ENCODE data around the gene FAM47E. TPM values are rescaled to one million over a fixed set of nuclear protein-coding genes. Genes with fewer than 3 reads are reported as not detected.
"Not testable (repeated sequence)": the region's sequence is repeated elsewhere in the genome, so short reads cannot be mapped to it uniquely, and the experiment has no call there.

FAM47E gene
- total RNA-seq, 1 experiment from 2014 or later: not detected

DNA sequence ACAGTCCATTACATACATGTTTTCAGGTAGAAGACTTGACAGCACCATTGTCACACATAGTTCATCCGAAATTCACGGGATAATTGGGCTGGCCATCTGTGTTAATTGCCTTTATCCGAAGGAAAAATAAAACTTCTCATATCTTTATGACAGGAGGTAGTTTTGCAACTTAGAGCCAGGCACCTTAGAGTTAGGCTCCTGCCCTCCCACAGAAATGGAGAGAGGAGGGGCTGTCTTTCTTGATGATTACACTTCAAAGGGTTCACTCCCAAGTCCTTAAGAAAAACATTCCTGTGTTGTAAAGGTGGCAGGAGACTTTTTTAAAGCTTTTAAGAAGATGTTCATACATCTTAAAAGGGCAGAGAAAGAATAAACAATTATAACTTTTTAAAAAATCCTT, 27.4 kb upstream of the FAM47E start:
- no peak for DNase-seq (ENCODE audit: low read depth)

DNA sequence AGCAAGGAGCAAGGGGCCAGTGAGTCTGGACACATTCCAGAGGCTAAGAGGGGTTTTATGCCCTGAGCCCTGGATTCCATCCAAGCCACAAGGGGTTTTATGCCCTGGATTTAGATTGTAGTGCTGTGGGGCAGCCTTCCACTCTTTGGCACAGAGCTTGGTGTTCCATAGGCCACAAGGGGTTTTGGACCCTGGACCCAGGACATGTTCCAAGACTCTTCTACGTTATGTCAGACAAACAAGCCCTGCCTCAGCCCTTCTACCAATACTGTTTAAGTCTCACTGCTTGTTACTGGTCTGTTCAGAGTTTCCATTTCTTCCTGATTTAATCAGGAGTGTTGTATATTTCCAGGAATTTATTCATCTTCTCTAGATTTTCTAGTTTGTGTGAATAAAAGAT, 25.1 kb upstream of the FAM47E start:
- no peak for DNase-seq (ENCODE audit: low read depth)

DNA sequence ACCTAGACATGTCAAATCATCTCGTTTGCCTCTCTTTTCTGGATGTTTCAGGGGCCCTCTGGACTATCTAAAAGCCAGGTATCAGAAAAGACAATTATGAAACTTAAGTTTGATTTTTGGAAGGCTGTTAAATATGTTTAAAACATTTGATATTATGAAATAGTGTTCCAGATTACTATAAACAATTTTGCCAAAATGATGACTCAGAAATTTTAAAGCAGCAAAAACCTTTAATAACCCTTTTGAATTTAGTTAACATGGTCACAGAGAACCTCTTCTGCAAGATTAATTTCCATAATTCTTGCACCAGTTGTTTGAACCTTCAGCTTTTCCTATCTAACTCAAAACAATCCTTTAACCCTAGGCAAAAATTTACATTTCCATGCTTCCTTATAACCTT, 18.8 kb upstream of the FAM47E start:
- DNase-seq (ENCODE audit: low read depth): no peak

DNA sequence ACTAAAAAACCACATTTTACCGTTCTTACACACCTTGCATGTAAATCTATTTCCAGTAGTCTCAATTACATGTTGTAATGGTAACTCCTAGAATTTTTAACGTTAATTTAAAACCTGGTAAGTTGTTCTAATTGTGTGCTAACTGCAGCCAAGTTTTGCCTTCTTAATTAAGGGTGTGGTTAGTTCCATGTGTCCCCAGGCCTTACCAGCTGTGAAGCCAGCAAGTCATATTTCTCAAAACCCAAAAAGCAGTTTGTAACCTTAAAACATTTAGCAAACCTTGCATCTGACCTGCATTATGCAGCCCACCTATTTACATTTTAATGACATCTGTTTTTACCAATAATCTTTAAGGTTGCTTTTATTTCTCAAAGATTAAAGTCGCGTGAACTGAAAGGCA, 18.4 kb upstream of the FAM47E start:
- DNase-seq (ENCODE audit: low read depth): no peak

DNA sequence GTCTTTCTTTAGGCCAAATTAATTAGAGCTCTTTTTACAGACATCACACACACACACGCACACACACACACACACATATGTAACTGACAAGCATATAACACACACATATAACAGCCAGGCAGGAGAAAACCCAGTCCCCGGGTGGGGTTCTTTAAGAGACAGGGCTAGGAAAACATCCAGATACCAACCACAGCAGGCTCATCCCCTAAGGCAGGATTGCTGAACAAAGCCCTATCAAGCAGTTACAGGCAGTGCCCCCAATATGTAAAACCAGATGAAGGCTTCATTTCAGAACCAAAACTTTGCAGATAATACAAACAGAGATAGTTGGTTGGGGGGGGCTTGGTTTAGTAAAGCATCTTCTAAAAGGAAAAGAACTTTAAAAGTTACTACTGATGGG, 18.0 kb upstream of the FAM47E start:
- no peak for DNase-seq (ENCODE audit: low read depth)

DNA sequence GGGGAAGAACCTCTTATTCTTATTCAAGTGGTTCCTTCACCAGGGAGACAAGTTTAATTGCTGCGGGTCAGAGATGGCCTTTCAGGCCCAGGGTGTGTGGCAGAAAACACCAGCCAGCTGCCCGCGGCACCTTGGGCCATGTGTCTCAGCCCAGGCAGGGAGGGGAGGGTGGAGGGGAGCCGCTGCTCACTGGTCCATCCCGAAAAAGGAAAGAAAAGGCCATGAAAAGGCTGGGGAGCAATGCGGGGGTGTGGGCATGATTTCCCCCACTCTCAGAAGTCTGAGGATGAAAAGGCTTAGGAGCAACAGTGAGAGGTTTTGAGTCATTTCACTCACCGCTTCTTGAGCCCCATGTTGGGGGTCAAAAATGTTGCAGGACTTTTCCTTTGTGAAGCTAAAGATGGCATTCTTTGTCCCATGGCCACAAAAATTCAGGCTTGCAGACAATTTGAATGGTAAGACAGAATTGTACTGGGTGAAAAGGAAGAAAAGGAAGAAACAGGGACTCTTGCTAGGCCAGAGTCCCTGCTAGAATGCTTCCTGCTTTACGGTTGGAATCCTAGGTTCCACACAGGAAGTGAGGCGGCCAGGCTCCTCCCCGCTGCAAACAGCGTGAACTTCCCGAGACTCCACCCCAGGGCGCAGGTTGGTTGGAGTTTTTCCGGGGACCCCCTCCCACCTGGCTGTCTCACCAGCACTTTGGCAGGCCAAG, 17.4 kb upstream of the FAM47E start:
- no peak for DNase-seq (ENCODE audit: low read depth)

GRCh38 chr4:76234679-76235044, 16.9 kb upstream of the FAM47E start:
- DNase-seq (ENCODE audit: low read depth): no peak

GRCh38 chr4:76235407-76235806, 16.1 kb upstream of the FAM47E start:
- no peak for DNase-seq (ENCODE audit: low read depth)

DNA sequence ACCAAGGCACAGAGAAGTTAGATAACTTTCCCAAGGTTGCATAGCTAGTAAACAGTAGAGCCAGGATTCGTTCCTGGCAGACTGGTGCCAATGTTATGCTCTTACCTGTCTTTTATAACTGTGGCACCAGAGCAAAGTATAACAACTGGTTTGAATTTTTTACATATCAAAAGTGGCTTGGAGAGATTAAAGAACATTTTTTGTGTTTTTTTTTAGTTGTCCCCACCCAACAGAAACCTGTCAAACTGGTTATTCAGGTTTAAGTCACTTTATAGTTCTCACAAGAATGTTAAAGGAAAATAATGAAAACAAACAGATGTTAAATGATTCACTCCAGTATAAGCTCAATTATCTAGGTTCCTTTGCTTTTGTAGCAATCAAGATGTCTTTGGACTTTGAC, 15.6 kb upstream of the FAM47E start:
- DNase-seq (ENCODE audit: low read depth): no peak

DNA sequence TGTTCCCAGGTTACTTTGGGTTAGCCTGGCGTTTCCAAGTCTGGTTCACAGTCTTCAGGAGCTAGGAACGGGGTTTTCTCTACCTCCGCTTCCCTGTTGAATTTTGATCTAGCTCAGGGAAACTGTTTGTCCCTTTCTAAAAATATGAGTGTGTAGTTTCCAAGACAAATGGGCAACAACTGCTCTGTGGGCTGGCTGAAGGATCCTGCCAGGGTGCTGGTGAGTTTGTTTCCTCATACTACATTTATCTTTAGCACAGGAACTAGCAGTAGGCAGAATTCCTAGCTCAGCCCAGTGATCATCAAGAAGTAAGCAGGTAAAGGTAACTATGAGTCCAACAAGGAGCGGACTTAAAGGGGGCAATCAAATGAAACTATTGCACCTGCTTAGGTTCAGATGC, 13.3 kb upstream of the FAM47E start:
- no peak for DNase-seq (ENCODE audit: low read depth)

GRCh38 chr4:76238701-76239100, 12.8 kb upstream of the FAM47E start:
- DNase-seq (ENCODE audit: low read depth): no peak

DNA sequence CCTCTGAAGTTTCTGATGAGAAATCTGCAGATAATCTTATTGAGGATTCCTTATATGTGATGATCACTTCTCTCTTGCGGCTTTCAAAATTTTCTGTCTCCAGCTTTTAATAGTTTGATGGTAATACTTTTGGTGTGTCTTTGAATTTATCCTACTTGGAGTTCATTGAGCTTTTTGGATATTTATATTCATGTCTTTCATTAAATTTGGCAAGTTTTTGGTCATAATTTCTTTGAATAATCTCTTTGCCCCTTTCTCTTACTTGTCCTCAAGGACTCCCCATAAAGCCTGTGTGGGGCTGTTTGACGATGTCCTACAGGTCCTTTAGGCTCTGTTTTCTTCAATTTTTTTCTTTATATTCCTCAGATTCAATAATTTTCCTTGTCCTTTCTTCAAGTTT, 11.3 kb upstream of the FAM47E start:
- DNase-seq (ENCODE audit: low read depth): no peak

- DNase-seq (ENCODE audit: low read depth): not testable (repeated sequence)
Measured at GRCh38 chr4:76243877-76244276, 7.6 kb upstream of the FAM47E start.

DNA sequence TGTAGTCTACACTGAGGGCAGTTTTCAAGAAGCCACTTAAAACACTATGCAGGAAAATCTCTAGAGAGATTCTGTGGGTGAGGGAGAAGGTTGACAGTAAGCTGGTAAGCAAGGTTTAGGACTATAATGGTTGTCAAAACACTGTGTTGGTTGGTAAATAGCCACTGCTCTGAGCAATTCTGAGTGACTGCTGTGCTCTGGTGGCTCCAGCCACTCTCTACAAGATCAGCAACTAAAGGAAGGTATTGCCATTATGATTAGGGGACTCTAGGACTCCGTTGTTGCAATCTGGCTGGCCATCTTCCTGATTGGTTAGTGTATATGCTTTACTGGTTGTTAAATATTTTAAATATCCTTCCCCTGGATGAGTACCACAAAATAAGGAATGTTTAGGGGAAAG, 5.5 kb upstream of the FAM47E start:
- no peak for DNase-seq (ENCODE audit: low read depth)

DNA sequence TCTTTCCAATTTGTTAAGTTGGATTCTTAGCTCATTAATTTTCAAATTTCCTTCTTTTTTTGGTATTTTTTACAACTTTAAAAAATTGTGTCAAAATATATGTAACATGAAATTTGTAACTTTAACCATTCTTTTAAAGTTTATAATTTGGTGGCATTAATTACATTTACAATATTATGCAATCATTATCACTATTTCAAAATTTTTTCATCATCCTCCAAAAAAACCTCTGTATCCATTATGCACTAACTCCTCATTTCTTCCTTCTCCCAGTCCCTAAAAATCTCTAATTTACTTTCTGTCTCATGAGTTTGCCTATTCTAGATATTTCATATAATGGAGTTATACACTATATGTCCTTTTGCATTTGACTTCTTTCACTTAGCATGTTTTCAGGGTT, 4.7 kb upstream of the FAM47E start:
- no peak for DNase-seq (ENCODE audit: low read depth)

GRCh38 chr4:76250962-76251361, 559 bp upstream of the FAM47E start:
- DNase-seq (ENCODE audit: low read depth): no peak

GRCh38 chr4:76252271-76252653, 741 bp downstream of the FAM47E start:
- no peak for DNase-seq (ENCODE audit: low read depth)

GRCh38 chr4:76253511-76253910, 2.0 kb downstream of the FAM47E start:
- no peak for DNase-seq (ENCODE audit: low read depth)

GRCh38 chr4:76256032-76256431, 4.5 kb downstream of the FAM47E start:
- DNase-seq (ENCODE audit: low read depth): no peak

DNA sequence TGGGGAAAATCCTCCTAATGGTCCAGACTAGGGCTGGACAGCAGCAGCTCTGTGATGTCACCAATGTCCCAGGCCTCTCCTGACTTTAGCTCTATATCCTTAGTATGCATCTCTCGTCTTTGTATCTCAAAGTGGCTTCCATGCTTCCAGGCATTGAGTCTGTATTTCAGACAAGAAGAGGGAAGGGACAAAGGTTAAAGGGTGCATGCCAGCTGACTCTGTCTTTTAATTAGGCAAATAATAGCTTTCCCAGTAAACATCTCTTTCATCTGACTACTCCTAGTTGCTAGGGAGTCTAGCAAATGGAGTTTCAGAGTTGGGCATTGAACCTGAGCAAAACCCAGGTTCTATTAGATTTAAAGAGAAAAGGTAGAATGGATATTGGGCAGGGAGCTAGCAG, 5.4 kb downstream of the FAM47E start:
- no peak for DNase-seq (ENCODE audit: low read depth)

DNA sequence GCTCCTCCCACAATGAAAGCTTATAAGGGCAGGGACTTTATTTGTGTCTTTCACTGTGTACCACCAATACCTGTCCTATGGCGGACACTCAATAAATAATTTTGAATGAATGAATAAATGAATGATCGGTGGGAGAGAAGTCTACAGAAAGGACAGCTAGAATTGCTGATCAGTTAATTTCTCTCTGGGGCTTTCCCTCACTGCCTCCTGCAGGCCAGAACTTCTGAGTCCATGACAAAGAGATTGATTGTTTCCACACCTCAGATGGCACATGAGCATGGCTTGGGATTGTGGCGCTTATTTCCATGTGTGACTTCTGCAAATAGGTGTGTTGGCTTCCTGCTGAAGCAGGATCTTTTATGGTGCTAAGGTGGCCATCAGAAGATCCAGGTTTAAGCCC, 6.3 kb downstream of the FAM47E start:
- no peak for DNase-seq (ENCODE audit: low read depth)

- DNase-seq (ENCODE audit: low read depth): no peak
Measured at GRCh38 chr4:76260571-76260970, 9.1 kb downstream of the FAM47E start.

DNA sequence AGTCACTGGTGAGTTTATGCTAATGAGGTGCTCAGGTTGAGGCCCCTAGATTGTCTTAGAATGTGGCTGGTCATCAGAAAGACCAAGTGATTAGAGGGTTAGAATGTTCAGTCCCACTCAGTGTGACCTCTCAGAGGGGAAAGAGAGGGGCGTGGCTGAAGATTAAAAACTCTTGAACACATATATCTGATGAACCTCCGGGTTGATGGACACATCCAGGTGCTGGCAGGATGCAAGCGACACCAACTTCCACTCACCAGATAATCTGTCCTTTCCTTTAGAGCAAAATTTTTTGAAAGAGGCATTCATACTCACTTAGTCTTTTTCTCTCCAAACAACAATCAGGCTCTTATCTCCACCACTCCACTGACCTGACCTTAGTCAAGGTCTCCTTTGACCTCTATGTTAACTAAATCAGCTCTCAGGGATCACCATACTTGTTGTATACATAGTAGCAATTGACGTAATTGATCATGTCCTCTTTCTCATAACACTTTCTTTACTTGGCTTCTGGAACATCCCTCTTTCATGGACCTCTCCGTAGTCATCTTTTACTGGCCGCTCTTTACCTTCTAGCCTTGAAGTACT, 14.2 kb downstream of the FAM47E start:
- no peak for DNase-seq (ENCODE audit: low read depth)

DNA sequence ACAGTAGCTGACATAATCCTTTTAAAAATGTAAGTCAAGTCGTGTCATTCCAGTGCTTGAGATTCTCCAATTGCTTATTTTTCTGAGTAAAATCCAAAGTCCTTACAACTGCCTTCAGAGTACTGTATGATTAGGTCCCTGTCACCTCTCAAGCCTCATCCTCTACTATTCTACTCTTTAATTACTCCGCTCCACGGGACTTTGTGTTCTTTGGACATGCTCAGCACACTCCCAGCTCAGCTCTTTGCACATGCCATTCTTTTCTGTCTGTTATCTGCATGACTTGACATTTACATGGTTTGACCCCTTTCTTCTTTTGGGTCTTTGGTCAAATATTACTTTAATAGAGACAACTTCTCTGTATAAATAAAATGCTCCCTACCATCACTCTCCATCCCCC, 15.1 kb downstream of the FAM47E start:
- DNase-seq (ENCODE audit: low read depth): no peak
